NCI-H460 (cell line): Measurements from ENCODE around the gene GPC2. TPM values are rescaled to one million over a fixed set of nuclear protein-coding genes. Genes with fewer than 3 reads are reported as not detected.
A peak's percentile ranks its signal among the peaks of the same experiment; 100 is the strongest.

Experiments used
- DNase-seq: peaks from one replicate; pipeline ENCODE4 v3.0.0-alpha.2; 2016; ENCODE audit warnings: low read depth; ENCODE audit errors: extremely low read depth
- total RNA-seq: library from RNA; depleted of rRNA; stranded (reverse); fragments of >200 nt; shearing (Covaris generic); gene quantifications from 2 replicates; pipeline ENCODE4 v1.2.3, GENCODE V29; 2014

GPC2 gene
- total RNA-seq, 1 experiment from 2014 or later = 3.7 TPM

DNA sequence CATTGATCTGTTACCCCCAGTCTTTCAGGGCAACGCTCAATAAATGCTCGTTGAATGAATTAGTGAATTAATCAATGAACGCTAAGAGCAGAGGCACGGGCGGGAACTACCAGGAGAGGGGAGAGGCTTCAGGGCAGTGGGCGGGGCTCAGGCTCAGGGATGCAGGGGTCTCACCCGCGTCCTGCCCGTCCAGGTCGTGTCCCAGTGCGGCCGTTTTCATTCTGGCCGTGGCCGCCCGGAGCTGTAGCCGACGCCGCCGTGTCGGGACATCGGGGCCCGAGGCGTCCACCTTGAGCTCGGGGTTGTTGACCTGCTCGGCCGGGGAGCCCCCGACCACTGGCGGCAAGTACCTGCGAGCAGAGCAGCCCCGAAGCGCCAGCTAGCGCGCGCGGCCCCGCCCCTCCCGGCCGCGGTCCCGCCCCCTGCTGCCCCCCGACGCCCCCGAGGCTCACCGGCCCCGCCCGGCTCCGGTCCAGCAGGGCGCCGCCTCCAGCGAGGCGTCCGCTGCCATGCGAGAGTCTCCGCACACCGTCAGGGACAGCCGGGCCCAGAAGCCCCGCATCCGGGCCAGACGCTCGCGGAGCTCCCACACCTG is 6.0 kb downstream of the GPC2 start:
- no peak for DNase-seq

DNA sequence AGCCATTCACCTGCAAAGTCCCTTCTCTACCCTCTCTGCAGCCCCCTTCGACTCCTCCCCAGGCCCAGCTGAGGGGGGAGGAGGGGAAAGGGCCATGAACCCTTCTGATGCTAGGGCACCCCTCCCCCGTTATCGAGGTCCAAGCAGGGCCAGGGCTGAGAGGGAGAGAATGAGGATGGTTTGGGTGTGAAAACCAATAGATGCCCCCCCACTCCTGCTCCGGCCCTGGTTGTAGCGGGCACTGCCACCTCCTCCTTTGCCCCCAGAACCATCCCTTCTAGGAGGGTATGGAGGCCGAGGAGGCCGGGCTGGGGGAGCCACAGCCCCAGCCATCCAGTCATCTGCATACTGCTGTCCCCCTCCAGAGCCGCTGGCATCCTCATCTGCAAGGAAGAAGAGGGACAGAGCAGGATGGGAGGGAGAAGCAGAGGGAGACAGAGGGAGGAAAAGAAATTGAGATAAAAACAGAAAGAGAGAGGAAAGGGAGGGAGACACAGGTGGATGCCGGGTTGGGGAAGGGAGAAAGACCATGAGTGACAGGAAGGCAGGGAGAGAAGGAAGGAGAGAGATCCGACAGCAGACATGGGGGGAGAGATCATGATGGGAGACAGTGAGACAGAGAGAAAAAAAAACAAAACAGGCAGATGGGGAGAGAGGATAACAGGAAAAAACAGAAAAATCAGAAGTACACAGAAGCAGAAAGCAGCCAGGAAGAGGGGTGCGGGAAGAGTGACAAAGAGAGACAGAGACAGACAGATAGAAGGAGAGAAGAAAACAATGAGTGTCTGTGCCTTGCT is 6.9 kb downstream of the GPC2 start:
- no peak for DNase-seq

DNA sequence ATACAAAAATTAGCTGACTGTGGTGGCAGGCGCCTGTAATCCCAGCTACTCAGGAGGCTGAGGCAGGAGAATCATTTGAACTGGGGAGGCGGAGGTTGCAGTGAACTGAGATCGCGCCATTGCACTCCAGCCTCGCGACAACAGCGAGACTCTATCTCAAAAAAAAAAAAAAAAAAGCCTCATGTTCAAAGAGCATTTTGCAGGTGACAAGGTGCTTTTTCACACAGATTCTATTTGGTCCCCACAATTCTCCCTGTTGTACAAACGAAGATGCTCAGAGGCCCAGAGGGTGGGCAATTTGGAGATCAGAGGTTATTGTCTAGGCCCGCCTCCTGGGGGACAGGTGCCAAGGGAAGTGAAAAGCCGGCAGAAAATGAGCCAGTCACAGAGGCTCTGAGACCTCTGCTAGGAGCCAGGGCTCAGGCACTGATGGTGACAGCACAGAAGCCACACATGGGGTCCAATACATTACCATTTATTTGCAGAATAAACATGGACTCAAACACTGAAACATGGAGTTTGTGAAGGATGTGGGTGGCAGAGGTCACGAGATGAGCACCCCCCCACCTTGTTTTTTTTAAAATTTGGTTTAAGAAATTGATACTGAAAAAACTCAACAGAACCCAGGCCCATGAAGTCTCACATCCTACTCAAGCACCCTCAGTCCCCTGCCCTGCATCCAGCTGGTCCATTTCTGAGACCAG is 7.9 kb downstream of the GPC2 start:
- DNase-seq = no peak

DNA sequence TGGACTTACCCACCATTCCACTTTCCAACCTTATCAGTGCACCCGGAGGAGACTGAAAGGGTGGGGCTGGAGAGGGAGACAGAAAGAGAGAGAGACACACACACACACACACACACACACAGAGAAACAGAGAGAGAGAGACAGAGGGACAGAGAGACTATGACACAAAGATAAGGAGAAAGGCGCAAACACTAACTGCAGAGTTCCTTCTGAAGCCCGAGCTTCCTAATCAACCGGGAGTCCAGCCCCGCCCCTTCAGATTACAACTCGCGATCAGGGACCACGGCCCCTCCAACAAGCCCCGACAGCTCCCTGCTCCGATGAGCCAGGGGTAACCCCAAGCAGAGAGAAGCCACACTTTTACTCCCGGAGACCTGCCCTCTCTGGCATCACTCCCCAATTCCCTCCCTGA is 9.3 kb downstream of the GPC2 start:
- DNase-seq = no peak

DNA sequence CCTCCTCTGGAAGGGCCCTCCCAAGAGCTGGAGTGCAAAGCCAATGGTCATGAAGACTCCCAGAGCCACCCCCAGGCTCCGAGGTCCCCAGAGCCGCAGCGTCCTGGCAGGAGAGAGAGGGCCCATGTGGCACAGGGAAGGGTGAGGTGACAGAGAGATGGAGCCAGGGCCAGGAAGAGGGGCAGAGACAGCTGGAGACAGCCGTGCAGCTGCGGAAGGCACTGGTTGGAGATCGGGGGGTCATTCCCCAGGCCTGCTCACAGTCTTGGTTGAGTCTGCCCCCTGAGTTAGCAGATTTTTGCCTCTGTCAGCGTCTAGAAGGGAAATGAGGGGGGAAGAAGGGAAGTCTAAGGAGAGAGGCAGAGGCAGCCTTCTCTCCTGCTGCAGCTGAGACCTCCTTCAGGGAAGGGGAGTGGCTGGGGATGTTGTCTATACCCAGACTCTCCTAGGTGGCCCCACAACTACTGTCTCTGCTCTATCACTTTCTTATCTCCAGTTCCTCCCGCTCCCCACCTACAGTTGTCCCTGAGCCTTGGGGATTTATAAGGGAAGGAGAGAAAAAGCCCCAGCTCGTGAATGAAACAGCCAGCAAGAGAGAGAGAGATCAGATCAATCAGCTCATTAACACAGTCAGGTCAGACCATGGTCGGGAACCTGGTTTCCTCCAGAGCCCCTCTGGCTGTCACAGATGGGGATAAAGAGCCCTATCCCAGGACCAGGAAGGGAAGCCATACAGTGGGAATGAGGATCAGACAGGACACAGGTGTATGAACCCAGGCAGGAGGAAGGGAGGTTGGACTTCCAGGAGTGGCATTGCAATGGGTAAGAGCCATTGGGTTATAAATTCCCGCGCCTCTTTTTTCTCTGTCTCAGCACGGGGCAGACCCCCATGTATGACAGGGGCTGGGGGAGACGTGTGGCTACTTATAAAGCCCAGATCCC is 9.9 kb downstream of the GPC2 start:
- no peak for DNase-seq

DNA sequence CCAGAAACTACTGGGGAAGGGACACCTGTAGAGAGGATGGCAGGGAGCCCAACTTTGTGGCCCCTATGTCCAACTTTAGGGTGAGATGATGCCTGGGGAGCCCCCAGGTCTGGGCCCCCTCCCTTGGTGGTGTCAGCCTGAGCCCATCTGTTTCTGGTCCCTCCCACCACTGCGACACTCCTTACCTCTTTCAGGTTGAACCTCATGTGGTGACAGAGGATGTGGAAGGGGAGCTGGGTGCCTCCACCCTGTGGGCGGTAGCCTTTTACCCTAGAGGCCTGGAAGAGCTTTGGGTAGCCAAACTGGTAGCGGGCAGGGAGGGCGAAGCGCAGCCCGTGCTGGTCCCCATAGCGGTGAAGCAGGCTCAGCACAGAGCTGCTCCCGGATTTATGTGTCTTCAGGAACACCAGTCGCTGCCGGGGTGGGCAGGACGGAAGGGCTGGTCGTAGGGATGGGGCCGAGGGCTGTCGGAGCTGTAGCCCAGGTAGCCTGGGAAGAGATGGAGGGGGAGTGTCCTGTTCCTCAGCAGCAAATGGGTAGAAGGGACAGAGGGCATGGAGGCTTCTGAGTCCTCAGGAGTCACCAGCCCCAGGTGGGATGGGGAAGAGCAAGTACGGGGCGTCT is 10.8 kb downstream of the GPC2 start:
- DNase-seq = no peak

DNA sequence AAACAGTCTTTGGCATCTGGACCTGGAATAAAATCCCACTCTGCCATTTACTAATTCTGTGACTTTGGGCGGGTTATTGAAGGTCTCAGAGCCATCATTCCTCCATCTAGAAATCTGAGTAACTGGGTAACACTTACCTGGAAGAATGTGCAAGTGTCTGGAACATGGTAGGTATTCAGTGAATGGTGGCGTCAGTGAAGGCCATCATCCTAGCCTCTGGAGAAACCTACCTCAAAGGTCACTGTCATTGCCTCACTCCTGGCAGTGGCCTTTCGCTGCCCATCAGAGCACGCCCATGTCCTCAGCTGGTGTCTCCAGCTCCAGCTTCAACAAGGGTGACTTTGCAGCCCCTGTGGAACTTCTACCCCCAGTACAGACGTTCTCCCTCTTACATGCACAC is 13.3 kb downstream of the GPC2 start:
- DNase-seq = no peak

DNA sequence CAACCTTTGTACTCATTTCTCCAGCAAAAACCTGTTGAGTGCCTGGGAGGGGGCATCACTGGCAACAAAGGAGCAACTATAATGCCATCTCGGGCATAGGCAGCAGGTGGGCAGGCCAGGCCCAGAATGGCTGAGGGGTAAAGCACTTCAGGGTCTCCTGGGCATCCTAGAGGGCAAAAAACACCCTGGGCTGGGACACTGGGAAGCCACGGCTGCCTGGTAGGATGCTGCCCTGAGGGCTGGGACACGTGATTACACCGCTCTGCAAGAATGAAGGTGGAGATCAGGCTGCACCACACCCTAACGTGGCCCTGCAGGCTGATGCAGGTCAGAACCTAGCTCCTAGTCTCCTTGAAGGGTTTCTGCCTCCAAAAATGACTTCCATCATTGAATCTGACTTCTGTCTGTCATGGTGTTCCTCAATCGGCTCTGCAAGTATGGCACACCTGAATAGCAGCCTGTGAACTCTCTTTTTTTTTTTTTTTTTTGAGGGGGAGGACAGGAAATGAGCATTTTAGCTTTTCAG is 14.1 kb downstream of the GPC2 start:
- no peak for DNase-seq

DNA sequence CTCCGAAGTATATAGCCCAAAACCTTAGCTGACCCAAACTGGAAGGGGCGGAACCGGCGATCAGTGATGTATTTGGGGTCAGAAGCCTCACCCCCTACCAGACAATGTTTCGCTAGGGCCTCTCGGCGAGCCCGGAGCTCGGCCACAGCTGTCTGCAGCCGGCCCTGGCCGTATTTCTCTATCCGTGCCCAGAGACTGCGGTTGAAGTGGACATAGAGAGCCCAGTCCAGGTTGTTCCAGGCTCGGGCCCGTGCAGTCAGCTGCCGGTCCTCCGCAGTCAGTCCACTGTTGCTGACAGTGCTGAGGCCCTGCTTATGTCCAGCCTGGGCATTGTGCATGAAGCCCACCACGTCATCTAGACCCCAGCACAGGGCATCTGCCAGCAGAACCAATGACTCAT is 17.1 kb downstream of the GPC2 start:
- no peak for DNase-seq

DNA sequence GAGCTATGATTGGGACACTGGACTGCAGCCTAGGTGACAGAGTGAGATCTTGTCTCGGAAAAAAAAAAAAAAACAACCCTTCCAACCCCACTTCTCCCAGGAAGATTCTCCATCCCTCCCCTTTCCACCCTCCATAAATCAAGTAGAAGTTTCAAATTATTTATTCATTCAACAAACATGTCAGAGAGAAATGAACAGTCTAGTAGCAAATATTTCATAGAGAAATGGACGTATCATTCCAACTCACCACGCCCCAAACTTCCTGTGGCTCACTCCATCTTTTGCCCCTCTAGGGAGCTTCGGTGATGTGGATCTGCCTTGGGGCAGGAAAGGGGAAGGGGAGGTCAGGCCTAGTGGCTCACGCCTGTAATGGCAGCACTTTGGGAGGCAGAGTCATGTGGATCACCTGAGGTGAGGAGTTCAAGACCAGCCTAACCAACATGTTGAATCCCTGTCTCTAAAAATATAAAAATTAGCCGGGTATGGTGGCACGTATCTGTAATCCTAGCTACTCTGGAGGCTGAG is 18.0 kb downstream of the GPC2 start:
- no peak for DNase-seq

DNA sequence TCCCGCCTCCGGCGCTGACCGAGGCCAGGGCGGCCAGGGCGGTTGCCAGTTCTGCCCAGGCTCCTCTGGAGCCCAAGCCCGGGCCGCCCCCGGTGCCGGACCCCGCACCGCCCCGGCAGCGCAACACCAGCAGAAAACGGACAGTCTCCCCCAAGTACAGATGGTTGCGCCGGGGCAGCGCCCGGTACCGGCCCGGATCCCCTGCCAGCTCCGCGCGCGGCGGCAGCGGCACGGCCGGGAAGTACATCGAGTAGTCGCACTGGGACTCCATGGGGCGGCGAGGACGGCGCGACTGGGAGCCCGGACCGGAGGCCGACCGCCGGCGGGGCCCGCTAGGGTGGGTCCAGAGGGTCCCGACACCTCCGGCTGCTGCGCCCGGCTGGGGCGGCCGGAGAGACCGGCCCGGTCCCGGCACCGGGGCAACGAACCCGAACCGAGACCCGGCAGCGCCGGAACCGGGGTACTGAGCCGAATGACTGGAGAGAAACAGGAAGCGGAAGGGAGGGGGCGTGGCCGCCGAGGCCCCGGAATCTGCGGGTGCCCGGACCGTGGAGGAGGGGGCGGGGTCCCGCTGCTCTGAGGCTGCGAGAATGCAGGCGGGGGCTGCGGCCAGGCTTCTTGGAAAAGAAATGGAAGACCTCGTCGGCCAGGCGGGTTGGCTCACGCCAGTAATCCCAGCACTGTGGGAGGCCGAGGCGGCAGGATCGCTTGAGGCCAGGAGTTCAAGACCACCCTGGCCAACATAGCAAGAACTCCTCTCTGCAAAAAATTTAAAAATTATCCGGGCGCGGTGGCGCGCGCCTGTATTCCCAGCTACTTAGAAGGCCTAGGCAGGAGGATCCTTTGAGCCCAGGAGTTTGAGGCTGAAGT is 18.7 kb downstream of the GPC2 start, which contains the start of gene TRAPPC14:
Gene TRAPPC14 (minus strand): TSS at position 495 of the 870 bp plus-strand sequence. CDS start 224 bp downstream, at position 271.
- peak; percentile 66 for DNase-seq

DNA sequence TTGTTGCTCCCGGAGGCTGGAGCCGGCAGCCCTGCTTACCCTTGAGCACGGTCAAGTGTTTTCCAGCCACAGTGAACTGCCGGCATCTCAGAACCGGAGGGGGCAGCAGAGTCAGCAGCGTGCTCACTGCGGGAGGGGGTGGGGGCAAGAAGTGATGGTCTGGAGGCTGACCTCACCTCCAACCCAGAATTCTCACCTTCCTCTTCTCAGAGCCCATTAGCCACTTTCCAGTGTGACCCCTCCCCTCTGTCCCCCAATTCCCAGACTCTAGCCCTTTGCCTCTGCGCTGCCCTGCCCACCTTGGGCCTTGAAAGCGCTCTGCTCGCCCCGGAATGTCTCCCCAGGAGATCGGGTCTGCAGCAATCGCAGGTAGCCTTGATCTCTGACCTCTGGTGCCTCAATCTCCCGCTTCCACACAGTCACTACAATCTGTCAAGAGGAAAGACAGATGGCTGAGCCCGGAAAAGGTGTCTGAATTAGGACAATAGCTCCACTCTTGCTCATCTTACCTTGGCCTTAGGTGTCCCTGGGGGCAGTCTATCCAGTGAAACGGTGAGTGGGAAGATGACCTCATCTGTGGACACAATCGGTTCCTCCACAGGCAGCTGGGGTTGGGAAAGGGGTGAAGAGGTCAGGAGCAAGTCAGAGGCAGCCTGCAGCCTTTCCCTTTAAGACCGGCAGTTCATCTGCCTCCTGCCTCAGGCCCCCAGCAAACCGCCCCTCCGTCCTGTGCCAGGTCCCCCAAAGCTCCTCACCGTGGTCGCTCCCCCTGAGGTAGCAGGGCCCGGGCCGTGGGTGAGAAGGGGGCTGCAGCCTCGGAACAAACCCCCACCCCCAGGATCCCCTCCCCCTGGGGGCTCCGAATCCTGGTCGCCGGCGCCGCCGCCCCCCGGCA is 19.6 kb downstream of the GPC2 start:
- DNase-seq = no peak

DNA sequence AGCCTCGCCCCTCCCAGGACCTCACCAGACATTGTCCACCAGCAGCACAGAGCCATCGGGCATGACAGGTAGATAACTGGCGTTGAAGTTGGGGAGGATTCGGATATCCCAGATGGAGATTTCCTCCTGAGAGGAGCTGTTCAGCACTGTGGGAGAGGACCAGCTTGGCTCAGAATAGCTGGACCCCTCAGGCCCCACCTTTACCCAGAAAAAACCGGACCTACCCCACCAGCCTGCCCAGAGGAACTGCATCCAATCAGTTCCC is 20.2 kb downstream of the GPC2 start:
- no peak for DNase-seq

DNA sequence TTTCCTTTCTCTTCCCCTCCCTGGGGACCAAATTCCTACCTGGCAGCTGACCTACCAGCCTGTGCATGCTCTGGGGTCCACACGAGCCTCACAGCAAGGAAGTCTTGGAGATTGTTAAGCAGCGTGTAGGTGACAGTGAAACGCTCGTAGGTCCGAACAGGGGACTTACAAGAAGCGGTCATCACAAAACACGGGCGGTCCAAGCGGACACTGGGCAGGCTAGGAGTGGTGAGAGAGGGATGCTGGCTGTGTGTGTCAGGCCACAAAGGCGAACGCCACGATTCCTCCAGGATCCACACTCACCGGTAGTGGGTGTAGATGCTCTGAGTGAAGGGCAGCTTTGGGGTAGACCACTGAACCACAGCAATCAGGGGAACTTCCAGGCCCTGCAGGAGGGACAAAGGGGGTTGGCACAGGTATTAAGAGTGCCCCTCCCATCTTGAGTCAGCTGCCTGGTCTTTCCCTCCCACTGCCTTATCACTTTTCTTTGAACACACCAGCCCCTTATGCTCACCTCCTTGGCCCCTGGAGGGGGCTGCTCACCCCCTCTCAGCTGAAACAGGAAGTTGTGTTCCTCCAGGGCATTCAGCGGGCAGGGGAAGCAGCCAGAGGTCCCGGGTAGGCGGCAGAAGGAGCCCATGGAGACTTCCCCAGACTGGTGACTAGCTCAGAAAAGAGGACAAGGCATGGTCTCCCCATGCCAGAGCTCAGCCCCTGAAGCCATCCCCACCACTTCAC is 20.7 kb downstream of the GPC2 start:
- DNase-seq = no peak

DNA sequence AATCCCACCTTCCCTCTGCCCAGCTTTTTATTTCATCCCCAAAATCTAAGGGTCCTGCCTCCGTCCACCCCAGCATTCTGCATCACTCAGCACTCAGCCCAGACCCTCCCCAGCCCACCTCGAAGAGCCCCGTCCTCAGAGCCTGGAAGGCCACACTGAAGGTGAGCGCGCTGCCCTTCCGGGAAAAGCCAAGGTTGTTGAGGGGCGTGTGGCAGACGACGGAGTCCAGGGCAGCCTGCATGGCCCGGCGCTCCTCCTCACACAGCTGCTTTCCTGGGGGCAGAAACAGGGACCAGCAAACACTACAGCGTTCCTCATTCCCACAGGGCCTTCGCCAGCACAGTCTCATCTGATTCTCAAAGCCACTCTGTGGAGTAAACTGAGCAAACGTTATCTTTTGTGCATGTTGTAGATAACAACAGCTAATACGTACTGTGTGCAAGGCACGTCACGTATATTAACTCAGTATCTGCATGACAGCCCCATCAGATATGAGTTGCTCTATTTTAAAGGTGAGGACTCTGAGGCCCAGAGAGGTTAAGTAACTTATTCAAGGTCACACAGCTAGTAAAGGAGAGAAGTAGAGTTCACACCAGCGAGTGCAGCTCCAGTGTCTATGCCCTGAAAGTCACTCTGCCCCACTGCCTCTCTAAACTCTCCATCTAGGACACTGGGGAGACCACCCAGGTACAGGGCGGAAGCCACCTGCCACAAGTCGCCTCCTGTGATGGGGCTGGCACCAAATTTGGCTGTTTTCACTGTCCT is 21.4 kb downstream of the GPC2 start:
- no peak for DNase-seq

DNA sequence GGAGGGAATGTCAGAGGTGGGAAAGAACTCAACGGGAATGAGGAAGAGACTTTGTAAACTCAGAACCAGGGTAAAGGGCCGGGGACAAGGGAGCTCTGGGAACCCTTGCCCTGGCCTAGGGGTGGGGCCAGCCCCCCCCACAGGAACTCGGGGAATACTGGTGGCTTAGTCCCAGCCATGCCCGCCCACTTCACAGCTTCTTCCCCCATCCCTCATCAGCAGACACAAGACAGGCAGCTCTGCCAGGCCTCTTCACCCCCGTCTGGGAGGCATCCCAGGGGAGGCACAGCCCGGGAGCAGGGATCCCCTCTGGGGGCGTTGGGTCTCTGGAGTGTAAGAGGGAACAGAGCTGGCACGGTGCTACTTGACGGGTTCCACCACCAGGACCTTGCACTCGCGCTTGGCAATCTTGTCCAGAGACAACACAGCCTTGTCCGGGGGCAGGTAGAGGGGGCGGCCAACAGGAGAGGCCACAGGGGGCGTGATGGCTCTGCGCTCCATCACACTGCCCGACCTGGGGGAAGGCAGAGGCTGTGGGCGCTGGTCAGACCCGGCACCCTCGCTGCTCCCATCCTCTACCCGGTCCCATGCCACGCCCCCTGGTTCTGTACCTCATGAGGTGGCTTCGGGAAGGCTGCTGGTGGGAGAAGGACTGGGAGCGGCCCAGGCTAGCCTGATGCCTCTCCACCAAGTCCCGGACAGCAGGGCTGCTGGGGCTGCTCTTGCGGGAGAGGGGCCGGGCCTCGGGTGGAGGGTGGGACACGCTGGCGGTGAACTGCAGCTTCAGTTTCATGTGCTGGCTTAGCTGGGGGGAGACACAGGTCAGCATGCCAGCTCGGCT is 22.3 kb downstream of the GPC2 start:
- no peak for DNase-seq
